SH-SY5Y (cell line): ENCODE data around the gene NANP.

Experiments used
- GATA2 ChIP-seq: IDR thresholded peaks from 2 replicates; pipeline ENCODE4 v1.6.1; 2011; ENCODE audit warnings: mild to moderate bottlenecking, low read depth, low read length
- GATA3 ChIP-seq: IDR thresholded peaks from 2 replicates; pipeline ENCODE4 v1.6.1; 2011; ENCODE audit warnings: low read depth, mild to moderate bottlenecking, low read length, moderate library complexity

GRCh38 chr20:25588491-25588890 lies 35.3 kb downstream of the NANP start:
- TF ChIP-seq GATA2 (no peak), GATA3 (no peak)
